Peyer's patch (tissue), 4 donors: Measurements from ENCODE around the gene PRSS23. TPM values are rescaled to one million over a fixed set of nuclear protein-coding genes. Genes with fewer than 3 reads are reported as not detected.

ENCODE experiments used
- DNase-seq, 3 donors: peaks; one replicate each; pipeline ENCODE4 v3.0.0-alpha.2; 2017 to 2019
- H3K27ac ChIP-seq, 4 donors: fragments of 200-600 bp; sonication (generic); one replicate each; pipeline ENCODE4 v1.5.1; 2016 to 2019
- H3K27me3 ChIP-seq, 2 donors: fragments of 200-600 bp; sonication (generic); one replicate each; pipeline ENCODE4 v1.5.1; 2019
- H3K36me3 ChIP-seq, 3 donors: fragments of 200-600 bp; sonication (generic); one replicate each; pipeline ENCODE4 v1.5.1; 2016 to 2019
- H3K4me1 ChIP-seq, 4 donors: fragments of 200-600 bp; sonication (generic); one replicate each; pipeline ENCODE4 v1.5.1; 2016 to 2019
- H3K4me3 ChIP-seq, 4 donors: fragments of 200-600 bp; sonication (generic); 1 replicate in 3 of 4; 2 replicates in 1 of 4; pipeline ENCODE4 v1.5.1; 2016 to 2019; ENCODE audit warnings: mild to moderate bottlenecking in 1 of 4
- H3K9me3 ChIP-seq, 4 donors: fragments of 200-600 bp; sonication (generic); one replicate each; pipeline ENCODE4 v1.5.1; 2016 to 2019; ENCODE audit warnings: mild to moderate bottlenecking in 1 of 4
- CTCF ChIP-seq, 6 experiments: fragments of 450-650 bp in 4 of 6; fragments of 200-600 bp in 2 of 6; sonication (generic) in 1 of 6; IDR thresholded peaks; one replicate each; pipeline ENCODE4 v1.5.1; 2017 to 2019; ENCODE audit warnings: antibody characterized with exemption in 6 of 6, mild to moderate bottlenecking in 3 of 6, moderate library complexity in 1 of 6
- POLR2A ChIP-seq, 2 donors: fragments of 450-650 bp; IDR thresholded peaks; one replicate each; pipeline ENCODE4 v1.5.1; 2017; ENCODE audit warnings: antibody characterized with exemption in 2 of 2, mild to moderate bottlenecking in 2 of 2, moderate library complexity in 2 of 2
- total RNA-seq, 4 donors: library from RNA; depleted of rRNA; stranded (reverse); fragments of >200 nt; gene quantifications; one replicate each; pipeline ENCODE4 v1.1.0, GENCODE V29; 2016

Gene PRSS23
- total RNA-seq, 4 donors from 2014 or later = 4.6 to 12.0 (median 8.5) TPM

- no peak for DNase-seq
- Histone ChIP-seq H3K4me3 (no peak overlapping the region), H3K4me1 (peaks cover 0 to 3% (median 1%) of the 10 kb centered on the region in 4 donors), H3K9me3 (no peaks in the 10 kb centered on the region), H3K36me3 (no peaks in the 10 kb centered on the region), H3K27ac (no peak overlapping the region), H3K27me3 (no peaks in the 10 kb centered on the region)
- TF ChIP-seq CTCF (IDR thresholded peaks at IDR 0.05) (no peak), POLR2A (IDR thresholded peaks at IDR 0.05) (no peak)
Observed at GRCh38 chr11:86803136-86804045, 3.0 kb downstream of the PRSS23 start.

- Histone ChIP-seq H3K36me3 (no peaks in the 10 kb centered on the region), H3K4me1 (peaks cover 0 to 3% (median 1%) of the 10 kb centered on the region in 4 donors), H3K27ac (no peak overlapping the region), H3K4me3 (no peak overlapping the region), H3K9me3 (no peaks in the 10 kb centered on the region), H3K27me3 (no peaks in the 10 kb centered on the region)
- DNase-seq = no peak
- no peak for TF ChIP-seq CTCF (IDR thresholded peaks at IDR 0.05)
- no peak for TF ChIP-seq POLR2A (IDR thresholded peaks at IDR 0.05)
Observed at GRCh38 chr11:86804951-86805350, 4.6 kb downstream of the PRSS23 start.

GRCh38 chr11:86805873-86806310, 5.5 kb downstream of the PRSS23 start:
- Histone ChIP-seq H3K4me1 (no peaks in the 10 kb centered on the region), H3K4me3 (no peak overlapping the region), H3K27me3 (no peaks in the 10 kb centered on the region), H3K27ac (no peak overlapping the region), H3K36me3 (no peaks in the 10 kb centered on the region), H3K9me3 (no peaks in the 10 kb centered on the region)
- DNase-seq = no peak
- TF ChIP-seq POLR2A (IDR thresholded peaks at IDR 0.05) = no peak
- no peak for TF ChIP-seq CTCF (IDR thresholded peaks at IDR 0.05)

GRCh38 chr11:86806903-86807302, 6.6 kb downstream of the PRSS23 start:
- no peak for DNase-seq
- no peaks in the 10 kb centered on the region for H3K9me3 ChIP-seq
- H3K27me3 ChIP-seq = no peaks in the 10 kb centered on the region
- no peak overlapping the region for H3K4me3 ChIP-seq
- H3K36me3 ChIP-seq = no peaks in the 10 kb centered on the region
- H3K4me1 ChIP-seq = no peaks in the 10 kb centered on the region
- TF ChIP-seq CTCF (IDR thresholded peaks at IDR 0.05) (no peak), POLR2A (IDR thresholded peaks at IDR 0.05) (no peak)
- H3K27ac ChIP-seq = no peak overlapping the region

- Histone ChIP-seq H3K4me1 (no peaks in the 10 kb centered on the region), H3K36me3 (no peaks in the 10 kb centered on the region), H3K9me3 (no peaks in the 10 kb centered on the region), H3K27ac (no peak overlapping the region), H3K27me3 (no peaks in the 10 kb centered on the region), H3K4me3 (no peak overlapping the region)
- TF ChIP-seq POLR2A (IDR thresholded peaks at IDR 0.05) = no peak
- no peak for TF ChIP-seq CTCF (IDR thresholded peaks at IDR 0.05)
- no peak for DNase-seq
Observed at GRCh38 chr11:86807360-86807759, 7.0 kb downstream of the PRSS23 start.
